ENCODE results near the gene RBMS1. TPM values are rescaled to one million over a fixed set of nuclear protein-coding genes. Genes with fewer than 3 reads are reported as not detected.

RBMS1 gene
- total RNA-seq, 6 experiments from 2014 or later = 8.5 to 21.4 (median 14.3) TPM

GRCh38 chr2:160303527-160303926 is 190.1 kb downstream of the RBMS1 start:
- ATAC-seq (no peak), DNase-seq (no peak)
- Histone ChIP-seq H3K27ac (no peak overlapping the region), H3K4me3 (no peak overlapping the region), H3K36me3 (peaks cover 0 to 4% (median 3%) of the 10 kb centered on the region in 4 donors), H3K9me3 (no peaks in the 10 kb centered on the region), H3K27me3 (no peaks in the 10 kb centered on the region), H3K4me1 (no peaks in the 10 kb centered on the region)
- intact Hi-C loops (cut with DNase I) = no loop called here
- no peak for TF ChIP-seq CTCF (IDR thresholded peaks at IDR 0.05)
- TF ChIP-seq POLR2A (IDR thresholded peaks at IDR 0.05) = no peak
- WGBS (ENCODE audit: insufficient coverage, low coverage, low lambda C conversion rate, missing lambda C conversion rate) = 90% methylated on average over 3 of the region's 3 CpGs

- no peak for TF ChIP-seq POLR2A (IDR thresholded peaks at IDR 0.05)
- no peak for TF ChIP-seq CTCF (IDR thresholded peaks at IDR 0.05)
- DNase-seq (no peak), ATAC-seq (no peak)
- Histone ChIP-seq H3K27ac (no peak overlapping the region), H3K27me3 (no peaks in the 10 kb centered on the region), H3K4me3 (no peak overlapping the region), H3K9me3 (no peaks in the 10 kb centered on the region), H3K36me3 (peaks cover 0 to 4% (median 3%) of the 10 kb centered on the region in 4 donors), H3K4me1 (no peaks in the 10 kb centered on the region)
- WGBS (ENCODE audit: insufficient coverage, low coverage, low lambda C conversion rate, missing lambda C conversion rate) = 96% methylated on average over 2 of the region's 2 CpGs
- intact Hi-C loops (cut with DNase I) = no loop called here
These were observed 190.5 kb downstream of the RBMS1 start for GRCh38 chr2:160303076-160303475.

- no peak overlapping the region for H3K27ac ChIP-seq
- WGBS (ENCODE audit: insufficient coverage, low coverage, low lambda C conversion rate, missing lambda C conversion rate) = 80% methylated on average over 2 of the region's 2 CpGs
- intact Hi-C loops (cut with DNase I) = no loop called here
- TF ChIP-seq CTCF (IDR thresholded peaks at IDR 0.05) = no peak
- no peak for TF ChIP-seq POLR2A (IDR thresholded peaks at IDR 0.05)
- no peaks in the 10 kb centered on the region for H3K4me1 ChIP-seq
- DNase-seq (no peak), ATAC-seq (no peak)
- H3K9me3 ChIP-seq = no peaks in the 10 kb centered on the region
- H3K27me3 ChIP-seq = no peaks in the 10 kb centered on the region
- H3K36me3 ChIP-seq = peaks cover 0 to 4% (median 3%) of the 10 kb centered on the region in 4 donors
- H3K4me3 ChIP-seq = no peak overlapping the region
These were observed 192.2 kb downstream of the RBMS1 start for GRCh38 chr2:160301420-160301819.

GRCh38 chr2:160300203-160300602 is 193.4 kb downstream of the RBMS1 start:
- no peak for ATAC-seq
- intact Hi-C loops (cut with DNase I) = no loop called here
- WGBS (ENCODE audit: insufficient coverage, low coverage, low lambda C conversion rate, missing lambda C conversion rate) = 100% methylated on average over 1 of the region's 1 CpG

More at GRCh38 chr2:160300203-160300602, 193.4 kb downstream of the RBMS1 start:
- H3K27me3 ChIP-seq = no peaks in the 10 kb centered on the region
- no peak for DNase-seq
- no peak for TF ChIP-seq CTCF (IDR thresholded peaks at IDR 0.05)
- no peak for TF ChIP-seq POLR2A (IDR thresholded peaks at IDR 0.05)
- no peak overlapping the region for H3K27ac ChIP-seq
- H3K36me3 ChIP-seq = peaks cover 0 to 4% (median 3%) of the 10 kb centered on the region in 4 donors
- no peaks in the 10 kb centered on the region for H3K4me1 ChIP-seq
- H3K4me3 ChIP-seq = no peak overlapping the region
- no peaks in the 10 kb centered on the region for H3K9me3 ChIP-seq

Data from right lobe of liver (tissue), 6 donors.